Measurements from ENCODE around the gene AGAP3.

The AGAP3 gene

GRCh38 chr7:151168003-151168786, 81.9 kb downstream of the AGAP3 start:
- peak; percentile 41 for DNase-seq

- DNase-seq = no peak
These were observed 82.5 kb downstream of the AGAP3 start for GRCh38 chr7:151168787-151169162.

DNA sequence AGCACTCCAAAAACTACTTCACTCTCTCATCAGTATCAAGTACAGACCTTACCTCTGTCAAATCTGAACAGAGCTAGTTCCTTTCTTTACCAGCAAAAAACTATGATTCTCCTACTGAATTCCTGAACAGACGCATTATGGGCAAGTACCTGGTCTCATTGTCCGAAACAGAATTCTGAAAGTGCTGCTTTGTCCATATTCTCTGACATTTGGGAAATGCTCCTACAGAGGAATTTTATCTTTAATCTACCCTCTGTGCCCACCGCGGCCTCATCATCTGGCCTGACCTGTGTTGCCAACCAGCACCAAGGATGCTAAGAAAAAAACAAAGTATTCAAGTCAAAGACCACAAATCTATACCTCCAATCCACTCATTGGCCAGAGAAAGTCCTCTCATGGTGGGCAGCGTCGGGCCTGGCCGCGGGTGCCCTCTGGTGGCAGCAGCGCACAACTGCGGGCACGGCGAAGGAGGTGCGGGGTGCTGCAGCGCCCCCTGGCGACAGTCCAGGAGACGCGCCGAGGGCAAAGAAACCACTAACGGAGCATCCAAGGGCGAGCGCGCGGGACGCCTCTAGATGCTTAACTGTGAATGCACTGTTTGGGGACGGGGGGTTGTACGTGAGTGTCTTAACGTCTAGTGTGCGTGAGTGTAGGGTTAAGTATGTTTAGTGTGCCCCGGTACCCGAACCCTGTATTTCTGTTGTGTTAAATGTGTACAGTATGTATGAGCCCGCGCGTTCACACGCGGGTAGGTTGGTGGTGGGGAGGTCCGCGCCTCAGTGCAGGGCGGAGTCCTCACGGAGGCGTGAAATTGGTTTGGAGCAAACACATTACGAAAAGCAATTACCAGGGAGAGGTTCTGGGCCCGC, 86.2 kb downstream of the AGAP3 start:
- peak; percentile 69 for DNase-seq

- DNase-seq = no peak
These were observed 87.3 kb downstream of the AGAP3 start for GRCh38 chr7:151173386-151174245.

DNA sequence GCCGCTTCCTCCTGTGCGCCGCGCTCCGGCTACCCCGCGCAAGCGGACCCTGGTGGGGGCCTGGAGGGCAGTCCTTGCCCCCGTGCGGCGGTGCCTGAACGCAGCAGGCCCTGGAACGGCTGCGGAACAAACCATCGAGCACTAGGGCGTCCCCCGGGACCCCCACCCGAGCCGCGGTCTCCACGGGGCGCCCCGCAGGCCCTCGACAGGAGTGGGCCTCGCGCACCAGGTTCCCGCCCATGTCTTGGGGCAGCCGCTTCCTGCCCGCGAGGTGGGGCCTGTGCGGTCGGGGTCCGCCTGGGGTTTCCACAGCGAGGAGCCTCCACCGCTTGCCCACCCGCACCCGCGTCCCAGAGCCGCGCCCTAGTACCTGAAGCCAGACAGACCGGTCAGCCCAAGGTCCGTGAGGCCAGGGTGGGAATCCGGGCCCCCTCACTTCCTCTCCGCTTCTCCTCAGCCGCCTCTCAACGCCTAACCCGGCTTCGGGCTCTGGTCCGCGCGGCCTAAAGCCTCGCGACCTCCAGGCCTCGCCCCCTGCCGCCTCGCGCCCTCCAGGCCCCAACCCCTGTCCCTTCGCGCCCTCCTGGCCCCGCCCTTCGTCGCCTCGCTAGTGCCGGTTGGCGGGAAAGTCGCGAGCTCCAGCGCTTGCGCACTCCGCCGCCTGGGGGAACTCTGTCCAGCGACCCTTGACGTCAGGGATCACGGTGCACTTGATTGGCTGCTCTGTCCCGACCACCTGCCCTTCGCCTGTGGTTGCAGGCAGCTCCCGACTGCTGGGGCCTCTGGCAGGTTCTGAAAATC, 88.2 kb downstream of the AGAP3 start:
- DNase-seq = no peak

GRCh38 chr7:151175047-151175792, 88.9 kb downstream of the AGAP3 start:
- DNase-seq = no peak

- no peak for DNase-seq
These were observed 89.6 kb downstream of the AGAP3 start for GRCh38 chr7:151175793-151176311.

DNA sequence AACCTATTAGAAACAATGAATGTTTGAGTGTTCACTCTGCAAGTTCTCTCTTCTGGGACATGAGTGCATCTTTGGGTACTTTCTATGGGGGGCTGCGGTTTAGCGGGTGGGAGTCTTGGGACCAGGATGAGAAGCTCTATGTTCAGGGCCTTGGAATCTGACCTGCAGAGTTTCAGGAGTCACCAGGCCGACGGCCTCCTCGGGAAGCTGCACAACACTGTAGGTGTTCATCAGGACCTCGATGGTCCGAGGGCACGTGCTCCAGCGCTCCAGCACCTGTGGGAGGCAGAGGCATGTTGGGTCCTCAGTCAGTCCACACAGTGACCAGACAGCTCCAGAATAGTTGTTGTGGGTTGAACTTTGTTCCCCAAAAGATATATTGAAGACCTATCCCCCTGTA, 90.1 kb downstream of the AGAP3 start:
- no peak for DNase-seq

DNA sequence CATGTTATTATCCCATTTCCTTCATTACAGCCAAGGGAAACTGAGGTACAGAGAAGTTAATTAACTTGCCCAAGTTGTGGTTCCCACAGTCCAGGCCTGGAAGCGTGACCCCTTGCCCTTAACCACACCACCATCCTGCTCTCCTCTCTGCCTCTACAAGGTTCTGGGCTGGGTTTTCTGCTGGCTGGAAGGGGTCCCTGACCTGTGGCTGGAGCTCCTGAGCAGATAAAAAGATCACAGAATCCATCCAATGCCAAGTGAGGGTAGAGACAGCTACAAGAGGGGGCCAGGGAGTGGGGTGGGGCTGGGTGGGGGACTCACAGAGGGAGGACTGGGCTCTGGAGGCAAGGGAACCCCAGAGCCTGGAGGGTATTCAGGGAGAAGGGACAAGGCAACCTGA, 91.0 kb downstream of the AGAP3 start:
- DNase-seq = no peak

DNA sequence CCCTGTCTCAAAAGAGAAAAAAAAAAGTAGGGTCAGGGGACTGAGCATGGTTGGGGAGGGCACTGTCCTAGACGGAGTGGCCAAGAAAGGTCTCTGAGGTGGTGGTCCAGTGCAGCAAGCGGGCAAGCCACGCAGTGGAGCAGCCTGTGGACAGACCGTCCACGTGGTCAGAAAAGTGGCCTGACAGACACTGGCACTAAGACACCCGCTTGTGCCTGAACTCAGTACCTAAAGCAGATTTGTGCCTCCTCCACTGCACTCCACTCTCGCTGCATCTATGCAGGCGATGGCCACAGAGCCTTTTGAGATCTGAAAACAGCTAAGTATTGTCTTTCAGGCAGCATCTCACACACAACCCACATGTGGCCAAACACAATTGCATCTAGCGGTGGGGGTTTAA, 92.0 kb downstream of the AGAP3 start:
- DNase-seq = no peak

DNA sequence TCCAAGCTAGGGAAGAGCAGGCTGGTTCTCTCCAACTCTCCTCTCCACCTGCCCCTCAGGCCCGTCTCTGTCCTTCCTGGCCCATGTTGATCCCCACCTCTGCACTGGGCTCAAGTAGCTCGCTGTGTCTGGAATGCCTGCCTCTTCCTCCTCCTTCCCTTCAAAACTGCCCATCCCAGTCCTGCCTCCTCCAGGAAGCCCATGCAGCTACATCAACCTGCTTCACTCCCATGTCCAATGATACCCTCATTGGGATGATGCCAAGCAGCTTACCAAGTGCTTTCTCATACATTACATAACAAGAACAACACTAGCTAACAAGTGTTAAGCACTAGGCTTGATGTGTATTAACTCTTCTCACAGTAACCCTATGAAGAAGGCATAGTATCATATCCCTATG, 92.6 kb downstream of the AGAP3 start:
- DNase-seq = no peak

DNA sequence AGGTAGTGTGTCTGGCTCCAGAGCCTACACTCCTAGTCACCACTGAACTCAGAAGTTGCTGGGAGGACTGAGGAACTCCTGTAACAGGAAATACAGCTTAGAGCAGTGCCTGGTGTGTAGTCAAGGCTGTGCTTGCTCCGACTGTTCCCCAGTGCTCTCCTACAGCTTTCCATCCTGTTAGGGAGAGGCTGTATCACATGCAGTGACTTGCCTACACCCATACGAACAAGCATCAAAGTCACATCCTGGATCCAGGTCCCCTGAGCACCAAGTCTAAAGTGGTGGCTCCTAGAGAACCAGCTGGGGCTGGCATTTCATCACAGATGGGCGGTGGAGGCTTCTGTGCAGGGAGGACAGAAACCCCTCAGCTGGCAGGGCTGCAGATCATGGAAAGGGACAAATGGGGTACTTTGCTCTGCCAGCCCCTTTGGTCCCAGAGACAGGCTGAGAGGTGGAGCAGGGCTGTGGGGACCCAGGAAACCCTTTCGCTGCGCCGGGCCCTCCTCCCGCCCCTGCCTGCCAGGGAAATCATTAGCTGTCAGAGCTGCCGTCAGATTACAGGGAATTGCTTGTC, 93.1 kb downstream of the AGAP3 start:
- DNase-seq = no peak

GRCh38 chr7:151179946-151180345, 93.7 kb downstream of the AGAP3 start:
- no peak for DNase-seq

DNA sequence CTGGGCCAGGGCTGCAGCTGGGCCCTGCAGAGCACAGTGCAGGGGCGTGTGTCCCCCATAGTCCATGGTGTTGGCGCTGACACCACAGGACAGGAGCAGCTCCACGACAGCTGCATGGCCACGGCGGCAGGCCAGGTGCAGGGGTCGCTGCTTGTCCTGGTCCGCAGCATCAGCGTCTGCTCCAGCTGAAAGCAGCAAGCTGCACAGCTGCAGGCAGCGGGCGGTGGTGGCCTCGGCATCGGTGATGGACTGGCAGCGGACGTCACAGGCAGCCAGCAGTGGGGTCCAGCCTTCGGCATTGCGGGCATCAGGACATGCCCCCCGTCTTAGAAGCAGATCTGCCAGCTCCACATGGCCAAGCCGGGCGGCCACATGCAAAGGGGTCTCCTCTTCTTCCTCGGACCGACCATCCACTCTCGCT, 94.7 kb downstream of the AGAP3 start:
- no peak for DNase-seq

- DNase-seq = no peak
These were observed 99.7 kb downstream of the AGAP3 start for GRCh38 chr7:151185762-151186639.

DNA sequence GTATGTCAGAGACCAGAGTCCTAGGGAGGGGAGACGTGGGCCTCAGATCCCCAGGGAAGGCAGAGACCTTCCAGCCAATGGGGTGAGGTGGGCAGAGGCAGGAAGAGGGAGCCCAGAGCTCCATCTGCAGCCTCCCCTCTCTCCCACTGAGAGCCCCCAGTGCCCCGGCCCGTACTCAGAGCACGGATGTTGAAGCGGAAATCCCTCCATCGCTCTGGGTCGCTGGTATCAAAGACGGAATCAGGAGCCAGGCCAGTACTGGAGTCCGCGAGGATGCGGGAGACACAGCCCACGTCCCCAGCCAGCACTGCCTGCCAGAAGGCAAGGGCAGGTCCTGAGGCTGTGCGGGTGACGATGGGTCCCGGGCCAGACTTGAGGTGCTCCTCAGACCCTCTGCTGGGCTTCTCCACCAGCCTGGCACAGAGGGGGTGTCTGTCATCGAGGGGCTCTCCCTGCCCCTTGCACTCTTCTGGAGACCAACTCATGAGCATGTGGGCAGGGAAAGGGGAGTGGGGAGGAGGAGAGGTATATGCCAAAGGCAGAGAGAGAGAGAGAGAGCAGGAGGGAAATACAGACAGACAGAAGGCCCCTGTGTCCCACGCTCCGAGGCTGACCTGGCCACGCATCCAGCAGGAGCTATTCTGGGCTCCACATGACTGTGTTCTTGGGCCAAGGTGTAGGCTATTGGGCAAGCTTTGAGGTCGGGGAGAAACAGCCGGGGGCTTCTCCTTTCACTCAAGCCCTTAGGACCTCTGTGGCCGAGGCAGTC, 100.5 kb downstream of the AGAP3 start, which contains the start of gene ASB10:
Gene ASB10 (minus strand): TSS at position 611 of the 769 bp plus-strand sequence. CDS start 120 bp downstream, at position 491.
- no peak for DNase-seq

DNA sequence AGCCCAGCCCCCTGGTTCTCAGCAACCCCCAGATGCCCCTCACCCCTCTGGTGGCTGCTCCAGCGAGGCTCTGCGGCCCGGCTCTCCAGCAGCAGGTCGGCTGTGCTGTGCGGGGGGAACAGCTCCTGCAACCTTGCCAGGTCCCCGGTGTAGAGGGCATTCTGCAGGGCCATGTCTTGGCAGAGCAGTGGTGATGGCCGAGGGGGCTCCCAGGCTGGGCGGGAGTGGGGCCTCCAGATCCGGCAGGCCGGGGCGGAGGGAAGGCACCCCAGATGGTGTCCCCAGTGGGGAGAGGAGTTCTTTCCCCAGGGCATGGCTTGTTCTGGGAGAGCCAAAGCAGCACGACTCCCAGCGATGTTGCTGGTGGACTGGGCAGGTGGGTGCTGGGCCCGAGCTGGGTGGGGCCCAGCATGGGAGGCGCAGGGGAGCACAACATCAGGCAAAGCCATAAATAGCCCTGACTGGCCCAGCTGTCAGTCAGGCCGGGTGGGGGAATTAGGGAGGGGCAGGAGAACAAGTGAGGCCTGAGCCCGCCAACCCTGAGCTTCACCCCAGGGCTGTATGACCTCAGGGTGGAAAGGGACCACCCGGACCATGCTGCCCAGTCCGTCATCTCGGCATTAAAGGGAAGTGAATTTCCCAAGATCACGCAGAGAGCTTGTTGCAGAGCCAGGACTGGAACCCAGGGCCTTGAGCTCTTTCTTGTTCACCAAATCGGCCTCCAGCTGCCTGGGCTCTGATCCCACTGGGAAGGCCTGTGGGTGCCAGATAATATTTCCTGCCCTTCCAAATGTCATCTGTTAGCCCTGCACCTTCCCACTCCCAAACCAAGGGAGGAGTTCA, 101.4 kb downstream of the AGAP3 start:
- DNase-seq = no peak

GRCh38 chr7:151188252-151188542, 101.9 kb downstream of the AGAP3 start:
- no peak for DNase-seq

All from stimulated activated naive CD4-positive, alpha-beta T cell treated with Interleukin-2 at 50 U/mL for 16 hours (primary cell).